NCI-H1092 treated with DMSO at 0.1 percent for 48 hours (cell line): ENCODE data around the gene ZBTB20.
"Not testable (repeated sequence)": the region's sequence is repeated elsewhere in the genome, so short reads cannot be mapped to it uniquely, and the experiment has no call there.

Experiments
- DNase-seq: peaks from one replicate; lab custom pipeline; 2025; lab: John Stamatoyannopoulos, UW

ZBTB20 gene

DNA sequence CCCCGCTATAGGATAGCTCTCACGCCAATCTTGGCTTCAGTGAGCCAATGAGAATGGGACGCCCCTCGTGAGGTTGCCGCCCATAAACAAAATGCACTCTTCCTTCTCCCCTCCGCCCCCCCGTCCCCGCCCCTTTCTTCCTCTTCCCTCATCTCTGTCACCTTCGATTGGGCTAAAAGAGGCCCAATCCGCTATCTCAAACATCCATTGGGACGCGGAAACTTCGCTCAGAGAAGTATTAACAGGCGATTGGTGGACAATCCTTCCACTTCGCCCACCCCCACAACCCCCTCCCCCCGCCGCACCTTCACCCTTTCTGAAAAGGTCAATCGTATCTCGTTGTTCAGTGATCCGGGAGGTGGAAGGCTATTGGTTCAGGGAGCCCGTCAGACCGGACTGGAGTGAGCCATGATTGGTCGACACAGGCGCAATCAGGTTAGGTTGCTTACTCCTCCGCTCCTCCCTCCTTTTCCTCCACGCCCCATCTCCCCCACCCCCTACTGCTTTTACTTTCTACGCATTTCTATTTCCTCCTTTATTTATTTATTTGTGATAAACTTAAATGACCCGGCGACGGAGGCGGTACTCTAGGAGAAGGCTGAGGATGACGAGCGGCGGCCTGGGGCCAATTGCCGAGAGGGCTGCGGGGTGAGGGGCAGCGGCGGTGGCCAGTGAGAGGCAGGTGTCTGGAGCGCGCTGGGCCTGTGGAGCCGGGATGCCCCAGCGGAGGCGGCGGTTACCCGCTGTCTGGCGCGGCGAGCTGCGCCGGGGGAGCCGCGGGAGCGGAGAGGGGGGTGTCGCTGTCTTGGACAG, 447 bp upstream of the ZBTB20 start:
- DNase-seq, result peak; percentile 100

- peak; percentile 75 for DNase-seq
Measured at GRCh38 chr3:115146032-115146417, 1.1 kb downstream of the ZBTB20 start.

DNA sequence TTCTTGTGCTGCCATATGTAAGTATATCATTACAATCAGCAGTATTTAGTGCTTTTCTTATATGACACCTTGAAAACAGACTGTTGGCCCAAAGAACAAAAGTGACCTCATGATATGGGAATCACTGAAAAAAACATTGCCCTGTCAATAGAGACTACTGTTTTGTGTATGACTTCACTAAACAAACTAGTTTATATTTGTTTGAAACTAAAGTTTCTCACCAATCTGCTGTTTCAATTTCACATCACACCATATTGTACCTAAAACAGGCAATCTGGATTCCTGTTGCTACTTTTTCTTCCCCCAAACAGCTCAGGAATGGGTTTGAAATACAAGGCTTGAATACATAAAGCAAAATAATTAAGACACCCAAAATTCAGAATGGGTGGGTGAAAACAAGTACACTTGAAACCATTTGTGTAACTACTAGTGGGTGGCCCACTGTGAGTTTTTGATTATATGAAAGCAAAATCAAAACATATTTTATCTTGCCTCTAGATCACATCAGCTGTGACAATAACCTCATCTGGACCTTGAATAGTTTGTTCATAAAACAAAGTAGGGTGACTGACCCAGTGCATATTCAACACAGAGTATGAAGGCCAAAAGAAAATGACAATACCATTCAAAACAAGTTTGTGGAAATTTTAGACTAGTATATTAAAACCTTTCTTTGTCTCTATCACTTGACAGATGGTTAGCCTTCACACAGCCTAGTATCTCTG, 5.9 kb downstream of the ZBTB20 start:
- no peak for DNase-seq

- no peak for DNase-seq
Measured at GRCh38 chr3:115139072-115139471, 8.0 kb downstream of the ZBTB20 start.

DNA sequence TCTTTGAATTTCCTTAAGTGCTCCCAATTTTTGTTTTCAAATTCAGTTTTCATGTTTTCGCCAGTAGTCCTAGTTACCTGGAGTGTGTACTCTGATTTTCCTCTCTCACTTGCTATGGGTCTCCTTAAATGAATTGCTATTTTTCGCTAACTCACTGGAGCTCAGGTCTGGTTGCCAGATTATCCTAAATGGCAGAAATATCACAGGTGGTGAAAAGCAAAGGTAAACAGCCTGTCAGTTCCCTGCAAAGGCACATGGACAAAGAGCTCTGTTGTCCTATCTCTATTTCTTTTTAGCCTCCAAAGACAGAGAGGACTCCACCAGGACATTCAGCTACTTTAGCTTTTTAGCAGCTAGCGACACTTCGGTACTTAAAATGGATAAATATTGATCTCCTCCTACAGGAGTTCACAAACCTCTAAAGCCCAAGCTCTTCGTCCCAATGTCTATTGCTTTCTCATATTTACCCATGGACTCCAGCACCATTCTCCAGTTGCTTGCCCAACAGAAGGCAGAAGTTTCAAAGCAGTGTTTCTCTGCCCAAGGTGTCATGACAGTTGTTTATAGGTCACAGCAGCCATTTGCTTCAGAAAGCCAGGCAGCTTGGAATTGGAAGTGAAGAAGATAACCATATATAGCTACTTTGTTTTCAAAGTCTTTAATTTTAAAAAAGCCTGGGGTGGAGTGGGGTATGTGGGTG, 12.3 kb downstream of the ZBTB20 start:
- DNase-seq, result peak; percentile 9

GRCh38 chr3:115127208-115127607, 19.9 kb downstream of the ZBTB20 start:
- DNase-seq, result no peak

DNA sequence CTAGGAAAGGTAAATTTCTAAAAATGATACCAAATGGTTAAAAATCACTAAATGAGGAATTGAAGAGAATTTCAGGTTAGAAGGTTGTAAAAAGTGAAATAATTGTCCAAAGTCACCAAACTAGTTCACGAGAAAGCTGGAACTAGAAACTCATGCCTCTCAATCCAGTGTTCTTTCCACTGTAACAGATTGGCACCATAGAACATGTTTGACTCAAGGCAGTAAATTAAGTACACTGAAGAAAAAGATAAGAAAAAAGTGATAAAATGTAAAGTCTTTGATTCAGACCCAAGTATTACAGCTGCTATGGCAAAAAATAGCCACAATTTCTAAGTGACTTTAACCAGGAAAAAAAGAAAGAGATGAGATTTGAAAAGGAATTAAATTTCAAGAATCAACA, 26.5 kb downstream of the ZBTB20 start:
- DNase-seq, result no peak

- DNase-seq, result no peak
Measured at GRCh38 chr3:115113367-115113766, 33.7 kb downstream of the ZBTB20 start.

- no peak for DNase-seq
Measured at GRCh38 chr3:115111632-115112031, 35.5 kb downstream of the ZBTB20 start.

DNA sequence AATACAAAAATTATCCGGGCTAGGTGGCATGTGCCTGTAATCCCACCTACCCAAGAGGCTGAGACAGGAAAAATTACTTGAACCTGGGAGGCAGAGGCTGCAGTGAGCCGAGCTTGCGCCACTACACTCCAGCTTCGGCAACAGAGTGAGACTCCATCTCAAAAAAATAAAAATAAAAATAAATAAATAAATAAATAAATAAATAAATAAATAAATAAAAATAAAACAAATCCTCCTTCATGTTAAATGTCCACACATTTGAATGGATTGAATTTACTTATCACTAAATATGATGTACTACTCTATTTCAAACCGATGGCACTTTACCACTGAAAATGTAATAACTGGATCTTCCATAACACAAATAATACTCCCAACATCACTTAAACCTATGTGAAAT, 36.3 kb downstream of the ZBTB20 start:
- DNase-seq, result no peak

DNA sequence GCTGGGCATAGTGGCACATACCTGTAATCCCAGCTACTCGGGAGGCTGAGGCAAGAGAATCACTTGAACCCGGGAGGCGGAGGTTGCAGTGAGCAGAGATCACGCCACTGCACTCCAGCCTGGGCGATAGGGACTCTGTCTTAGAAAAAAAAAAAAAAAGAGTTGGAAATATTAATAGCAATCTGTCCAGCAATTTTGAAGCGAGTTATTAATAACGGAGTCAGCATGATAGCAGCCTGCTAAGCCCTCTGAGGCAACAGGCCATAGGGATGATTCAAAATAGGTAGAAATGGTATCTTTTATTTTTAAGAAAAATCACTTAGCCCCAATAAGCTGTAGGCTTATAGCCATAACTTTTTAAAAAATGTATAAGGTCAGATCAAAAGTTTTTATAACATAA, 37.0 kb downstream of the ZBTB20 start:
- not testable (repeated sequence) for DNase-seq

GRCh38 chr3:115108614-115109013, 38.5 kb downstream of the ZBTB20 start:
- DNase-seq, result no peak

GRCh38 chr3:115102046-115102445, 45.0 kb downstream of the ZBTB20 start:
- peak; percentile 55 for DNase-seq

DNA sequence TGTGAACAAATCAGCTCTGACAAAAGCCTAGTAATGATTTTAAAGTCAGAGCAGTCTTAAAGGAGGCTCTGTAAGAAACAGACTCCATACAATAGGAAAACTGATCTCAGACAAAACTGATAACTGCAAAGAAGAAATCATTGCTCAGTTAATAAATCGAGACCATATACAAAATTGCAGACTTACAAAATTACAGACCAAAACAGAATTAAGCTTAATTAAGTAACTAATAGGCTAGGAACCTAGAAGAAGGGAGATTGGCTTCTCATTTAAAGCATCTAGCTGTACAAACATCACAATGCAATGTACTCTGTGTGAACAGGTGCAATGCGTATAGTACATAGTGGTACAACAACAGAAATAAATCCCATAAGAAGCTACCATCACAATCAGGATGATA, 46.3 kb downstream of the ZBTB20 start:
- peak; percentile 78 for DNase-seq

GRCh38 chr3:115099986-115100571, 47.0 kb downstream of the ZBTB20 start:
- peak; percentile 98 for DNase-seq

GRCh38 chr3:115099134-115099985, 47.7 kb downstream of the ZBTB20 start:
- peak; percentile 60 for DNase-seq

- DNase-seq, result peak; percentile 41
Measured at GRCh38 chr3:115098354-115099073, 48.6 kb downstream of the ZBTB20 start.

- no peak for DNase-seq
Measured at GRCh38 chr3:115095236-115095635, 51.9 kb downstream of the ZBTB20 start.

DNA sequence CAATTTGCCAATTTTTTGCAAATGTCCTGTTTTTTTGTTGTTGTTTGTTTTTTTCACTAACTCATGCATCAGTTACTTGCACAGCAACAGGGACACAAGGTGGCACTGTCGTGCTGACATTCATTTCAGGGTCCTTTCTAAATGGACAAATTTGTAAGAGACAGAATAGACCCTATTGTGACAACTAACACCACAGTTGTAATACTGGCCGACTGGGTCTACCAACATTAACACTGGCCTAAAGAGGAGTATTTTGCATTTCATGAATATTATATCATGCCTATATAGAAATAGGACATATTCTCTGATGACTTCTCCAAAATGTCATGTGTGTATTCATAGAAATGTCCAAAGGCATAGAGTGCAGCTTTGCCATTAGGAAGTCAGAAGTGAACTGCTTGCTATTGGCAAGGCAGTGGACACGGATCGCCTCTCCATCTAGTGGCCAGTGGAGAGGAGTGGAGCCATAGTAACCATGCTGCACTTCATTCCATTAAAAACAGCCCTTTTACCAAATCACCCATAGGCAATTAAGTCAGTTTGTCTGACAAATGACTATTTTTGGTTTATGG, 54.8 kb downstream of the ZBTB20 start:
- DNase-seq, result peak; percentile 78

DNA sequence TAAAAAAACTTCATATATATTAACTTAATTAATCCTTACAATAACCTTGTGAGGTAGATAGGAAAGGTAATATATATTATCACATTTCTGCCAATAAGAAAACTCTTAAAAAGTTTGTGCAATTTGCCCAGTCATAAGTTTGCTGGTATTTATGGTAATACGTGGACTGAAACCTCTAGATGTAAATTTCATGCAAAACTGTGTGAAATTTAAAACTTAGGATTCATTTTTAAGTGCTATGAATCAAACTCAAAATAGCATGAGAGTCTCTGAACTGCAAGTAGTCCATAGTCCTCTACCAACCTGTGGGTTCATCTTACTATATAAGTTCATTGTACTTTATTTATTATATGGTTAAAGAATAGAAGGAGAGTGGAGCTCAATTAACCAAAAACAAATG, 56.4 kb downstream of the ZBTB20 start:
- DNase-seq, result no peak
